GM19395 (cell line): ENCODE data around the gene NUDT8.
"Not testable (repeated sequence)": the region's sequence is repeated elsewhere in the genome, so short reads cannot be mapped to it uniquely, and the experiment has no call there.

ENCODE experiments used
- ATAC-seq: cut with Tn5 transposase; IDR thresholded peaks from one replicate; pipeline ENCODE4 v1.9.1; 2021; ENCODE audit warnings: mild to moderate bottlenecking, moderate library complexity; ENCODE audit not compliant: unreplicated experiment

NUDT8 gene

DNA sequence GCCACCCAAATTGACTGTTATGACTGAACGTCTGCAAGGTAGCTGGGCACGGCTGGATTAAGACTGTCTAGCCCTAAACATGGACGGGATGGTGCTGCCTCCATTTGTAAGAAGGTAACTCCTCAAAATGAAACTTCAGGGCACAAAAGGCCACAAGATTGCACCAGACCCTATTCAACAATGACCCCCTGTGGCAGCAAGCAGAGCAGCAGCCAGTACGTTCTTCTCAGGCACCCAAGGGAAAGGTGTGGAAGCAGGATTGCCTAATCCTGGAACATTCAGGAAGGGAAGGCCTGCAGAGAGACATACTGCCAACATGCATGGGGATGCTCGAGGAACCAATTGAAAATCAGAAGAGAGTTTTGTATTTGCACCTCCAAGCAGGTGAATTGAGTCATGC is 14.3 kb upstream of the NUDT8 start:
- no peak for ATAC-seq

DNA sequence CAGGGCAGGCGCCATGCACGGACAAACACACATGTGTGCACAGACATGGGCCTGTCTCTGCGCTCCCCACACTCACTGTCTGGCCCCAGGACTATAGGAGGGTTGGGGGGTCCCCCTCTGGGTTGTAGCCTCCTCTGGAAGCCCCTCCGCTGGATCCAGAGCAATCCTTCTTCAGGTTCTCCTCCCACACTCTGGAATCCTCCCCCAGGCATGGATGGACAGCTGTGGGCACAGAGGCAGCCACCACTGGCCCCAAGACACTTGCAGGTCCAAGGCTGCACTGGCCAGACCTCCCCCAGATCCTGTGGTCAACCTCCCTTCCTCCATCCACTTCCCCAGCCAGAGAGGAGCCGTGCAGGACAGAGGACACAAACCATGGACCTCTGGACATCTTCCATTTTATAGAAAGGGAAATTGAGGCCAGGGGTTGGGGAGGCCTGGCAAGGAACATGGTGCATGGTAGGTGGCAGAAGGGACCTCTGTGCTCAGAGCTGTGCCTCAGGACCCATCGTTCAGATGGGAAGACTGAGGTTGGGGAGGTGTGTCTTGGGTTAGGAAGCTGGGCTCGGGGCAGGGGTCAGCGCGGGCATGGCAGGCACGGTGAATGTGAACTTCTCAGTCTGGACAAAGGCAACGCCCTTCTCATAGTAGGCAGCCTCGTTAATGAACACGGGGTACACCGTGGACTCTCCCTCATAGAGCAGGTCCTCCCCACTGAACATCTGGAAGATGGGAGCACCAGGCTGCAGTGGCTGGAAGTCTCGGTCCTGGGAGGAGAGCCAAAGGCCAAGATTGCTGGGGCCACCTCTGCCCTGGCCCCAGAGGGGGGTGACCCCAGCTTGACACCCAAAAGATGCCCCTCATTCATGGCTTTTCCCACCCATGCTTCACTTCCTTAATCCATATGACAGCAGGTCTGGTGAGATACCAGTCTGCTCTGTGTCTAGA is 12.7 kb upstream of the NUDT8 start:
- ATAC-seq, result no peak

DNA sequence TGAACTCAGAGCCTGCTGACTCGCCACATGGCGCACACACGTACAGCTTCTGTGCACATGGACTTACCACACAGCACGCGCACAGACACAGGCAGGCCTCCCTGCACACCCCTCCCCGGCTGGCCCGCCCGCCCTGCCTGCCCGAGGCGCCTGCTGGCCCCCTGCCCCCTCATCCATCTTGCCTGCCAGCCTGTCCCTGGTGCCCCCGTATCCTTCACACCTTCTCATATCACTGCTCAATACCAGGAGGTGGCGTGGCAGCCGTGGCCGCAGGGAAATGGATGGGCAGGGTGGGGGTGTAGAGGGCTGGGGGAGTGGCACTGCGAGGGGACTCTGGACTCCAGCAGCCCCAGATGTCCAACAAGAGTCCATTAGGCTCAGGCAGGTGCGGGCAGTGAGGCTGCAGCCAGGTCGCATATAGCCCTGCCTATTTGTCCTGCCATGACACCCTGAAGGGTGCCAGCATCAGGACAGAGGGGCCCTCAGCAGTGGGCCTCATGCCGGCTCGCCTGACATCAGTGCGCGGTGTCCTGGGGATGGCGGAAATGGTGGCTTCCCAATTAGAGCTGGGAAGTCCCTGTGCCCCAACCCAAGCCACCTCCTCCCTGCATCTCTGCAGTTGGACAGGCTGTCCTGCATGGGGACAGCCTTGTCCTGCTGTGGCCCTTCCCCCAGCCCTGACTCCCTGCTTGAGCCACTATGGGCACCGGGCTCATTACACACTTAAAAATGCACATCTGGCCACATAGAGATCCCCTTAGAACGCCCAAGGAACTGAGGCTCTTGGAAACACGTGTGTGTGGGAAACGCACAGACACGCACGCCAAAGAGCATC is 11.8 kb upstream of the NUDT8 start:
- no peak for ATAC-seq

DNA sequence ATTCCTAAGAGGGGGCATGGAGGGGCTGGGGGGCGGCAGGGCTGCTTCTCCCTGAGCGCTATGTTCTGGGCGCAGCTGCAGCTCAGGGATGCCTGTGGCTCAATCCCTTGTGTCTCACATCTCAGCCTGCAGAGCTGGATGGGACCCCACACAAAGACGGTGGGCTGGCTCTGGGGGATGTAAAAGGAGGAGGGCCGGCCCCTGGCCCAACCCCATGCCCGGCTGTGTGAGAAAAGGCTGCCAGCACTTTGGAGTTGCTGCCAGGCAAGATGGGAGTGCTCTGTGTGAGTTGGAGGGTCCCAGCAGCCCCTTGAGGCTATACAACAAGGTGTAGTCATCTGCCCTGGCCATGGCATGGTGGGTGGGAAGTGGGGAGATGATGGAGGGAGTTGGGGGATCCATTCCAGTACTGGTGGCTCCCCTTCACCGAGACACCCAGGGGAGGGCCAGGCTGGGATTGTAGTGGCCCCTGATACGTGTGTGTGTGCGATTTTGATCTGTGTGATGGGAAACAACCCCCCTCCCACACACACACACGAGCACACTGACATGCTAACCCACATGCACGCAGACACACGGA is 11.1 kb upstream of the NUDT8 start:
- ATAC-seq, result no peak

DNA sequence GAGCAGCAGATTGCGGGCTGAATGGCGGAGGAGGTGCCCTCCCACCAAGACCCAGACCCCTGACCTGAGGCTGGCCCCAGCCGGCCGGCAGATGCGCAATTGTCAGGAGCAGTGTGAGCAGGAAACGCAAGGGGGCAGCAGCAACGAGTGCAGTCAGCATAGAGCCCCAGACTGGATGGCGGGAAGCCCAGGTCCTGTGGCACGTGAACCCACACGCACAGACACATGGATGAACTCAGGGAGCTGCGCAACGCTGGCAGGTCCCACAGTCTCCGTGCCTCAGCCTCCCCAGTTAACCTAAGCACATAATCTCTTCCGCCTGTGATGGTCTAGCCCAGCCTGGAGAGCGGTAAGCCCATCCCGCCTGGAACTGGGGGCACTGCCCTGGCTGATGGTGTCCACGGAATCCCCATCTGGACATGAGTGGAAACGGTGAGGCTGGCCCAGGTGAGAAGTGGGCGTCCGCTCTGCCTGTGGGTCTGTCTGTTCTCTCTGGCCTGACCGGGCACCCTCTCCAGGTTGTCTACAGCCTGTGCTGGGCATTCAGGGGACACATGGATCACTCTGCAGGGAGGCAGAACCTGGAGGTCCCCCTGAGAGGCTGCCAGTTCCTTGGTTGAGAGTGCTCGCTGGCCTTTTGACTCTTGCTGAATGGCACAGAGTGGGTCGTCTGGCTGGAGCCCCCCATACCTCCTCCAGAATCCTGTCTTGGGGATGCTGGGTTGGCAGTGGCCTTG is 10.5 kb upstream of the NUDT8 start:
- ATAC-seq, result no peak

DNA sequence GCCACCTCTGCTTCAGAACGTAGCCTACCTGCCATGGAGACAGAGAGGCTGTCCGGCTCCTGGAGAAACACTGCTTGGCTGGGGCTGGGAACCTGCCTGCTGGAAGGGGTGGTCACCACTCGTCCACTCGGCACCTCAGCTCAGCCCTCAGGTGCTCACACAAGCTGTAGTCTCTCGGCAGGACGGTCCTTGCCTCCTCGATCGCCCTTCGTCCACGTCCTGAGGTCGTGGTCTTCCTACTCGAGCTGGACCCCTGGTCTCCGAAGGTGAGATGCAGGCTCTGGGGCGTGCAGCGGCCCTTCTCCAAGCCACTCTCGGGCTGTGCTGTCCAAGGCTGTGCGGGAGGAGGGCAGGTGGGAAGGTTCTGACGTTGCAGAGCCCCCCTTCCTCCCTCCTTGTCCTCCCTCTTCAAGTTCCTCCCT is 9.7 kb upstream of the NUDT8 start, which contains the start of gene TBX10:
Gene TBX10, minus strand, starts transcription at position 326 of the 422 bp plus-strand sequence. Its CDS starts 291 bp downstream, at position 35.
- no peak for ATAC-seq

DNA sequence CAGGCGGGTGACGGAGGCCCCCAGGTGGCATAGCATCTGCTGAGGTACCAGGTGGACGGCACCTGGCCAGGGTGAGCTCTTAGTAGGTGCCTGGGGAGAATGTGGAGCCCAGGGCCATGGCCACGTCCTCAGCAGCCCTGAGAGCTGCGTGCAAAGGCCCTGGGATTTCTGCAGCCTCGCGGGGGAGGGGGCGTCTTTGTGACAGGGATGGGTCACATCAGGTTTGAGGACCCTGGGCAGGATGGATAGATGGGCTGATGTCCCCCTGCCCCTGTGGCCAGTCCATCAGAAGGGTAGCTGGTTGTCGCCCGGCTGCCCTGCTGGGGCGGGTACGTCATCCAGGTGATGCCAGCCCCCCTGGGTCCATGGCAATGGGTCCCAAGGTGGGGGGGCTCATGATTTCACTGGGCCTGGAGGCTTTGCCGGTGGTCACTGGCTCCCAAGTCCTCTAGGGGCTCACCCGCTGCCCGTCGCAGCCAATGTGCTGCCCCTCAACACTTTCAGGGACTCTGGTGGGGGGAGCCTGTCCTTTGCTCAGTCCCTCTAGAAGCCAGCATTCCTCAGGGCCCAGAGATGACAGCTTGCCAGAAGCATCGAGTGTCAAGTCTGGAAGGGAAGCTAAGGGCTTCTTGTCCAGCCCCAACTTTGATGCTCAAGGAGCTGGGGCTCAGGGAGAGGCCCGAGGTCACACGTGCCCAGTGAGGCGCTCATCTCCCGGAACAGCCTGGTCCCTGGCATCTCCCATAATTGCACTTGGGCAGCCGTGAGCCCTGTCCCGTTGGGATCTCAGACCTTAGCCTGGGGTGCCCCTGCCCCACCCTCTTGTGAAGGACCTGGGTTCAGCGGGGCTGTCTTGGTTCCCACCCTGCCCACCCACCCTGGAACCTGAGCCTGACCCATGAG is 9.0 kb upstream of the NUDT8 start:
- no peak for ATAC-seq

DNA sequence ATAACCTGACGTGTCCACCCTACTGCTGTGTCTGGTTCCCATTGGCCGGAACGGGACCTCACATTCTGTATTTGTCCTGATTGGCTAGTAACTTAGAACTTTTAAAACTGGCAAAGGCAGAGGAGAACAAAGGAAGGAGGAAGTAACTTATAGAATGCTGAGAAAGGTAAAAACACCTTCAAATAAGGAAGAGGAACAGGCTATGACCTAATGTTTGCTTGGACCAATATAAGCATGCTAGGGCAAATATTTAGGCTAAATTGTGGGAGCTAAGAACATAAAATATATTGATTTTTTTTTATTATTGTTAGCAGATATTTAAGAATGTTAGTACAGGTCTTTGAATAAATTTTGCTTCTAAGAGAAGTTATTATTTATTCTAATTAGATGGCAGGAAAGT is 7.7 kb upstream of the NUDT8 start:
- ATAC-seq, result not testable (repeated sequence)

DNA sequence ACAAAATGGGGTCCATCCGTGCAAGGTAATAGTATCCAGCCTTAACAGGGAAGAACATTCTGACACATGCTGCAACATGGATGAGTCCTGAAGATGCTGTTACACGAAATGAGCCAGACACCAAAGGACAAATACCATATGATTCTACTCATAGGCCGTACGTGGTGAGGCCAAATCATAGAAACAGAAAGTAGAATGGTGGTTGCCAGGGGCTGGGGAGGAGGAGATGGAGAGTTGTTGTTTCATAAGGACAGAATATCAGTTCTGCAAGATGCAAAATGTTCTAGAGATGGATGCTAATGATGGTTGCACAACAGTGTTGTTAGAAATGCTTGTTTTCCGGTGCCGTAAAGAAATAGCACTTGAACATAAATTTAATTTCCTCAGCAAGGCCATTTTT is 7.2 kb upstream of the NUDT8 start:
- no peak for ATAC-seq

DNA sequence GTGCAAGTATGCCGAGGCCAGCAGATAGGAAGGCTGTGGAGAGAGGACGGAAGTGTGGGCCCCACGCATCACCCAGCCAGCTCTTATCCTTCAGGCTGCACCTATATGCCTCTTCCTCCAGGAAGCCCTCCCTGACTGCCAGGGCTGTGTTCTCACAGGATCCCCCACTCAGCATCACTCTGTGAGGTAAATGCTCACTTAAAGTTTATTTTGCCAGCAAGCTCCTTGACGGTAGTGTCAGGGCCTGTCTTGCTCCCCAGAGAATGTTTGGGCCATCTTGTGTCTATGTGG is 5.4 kb upstream of the NUDT8 start:
- ATAC-seq, result no peak

DNA sequence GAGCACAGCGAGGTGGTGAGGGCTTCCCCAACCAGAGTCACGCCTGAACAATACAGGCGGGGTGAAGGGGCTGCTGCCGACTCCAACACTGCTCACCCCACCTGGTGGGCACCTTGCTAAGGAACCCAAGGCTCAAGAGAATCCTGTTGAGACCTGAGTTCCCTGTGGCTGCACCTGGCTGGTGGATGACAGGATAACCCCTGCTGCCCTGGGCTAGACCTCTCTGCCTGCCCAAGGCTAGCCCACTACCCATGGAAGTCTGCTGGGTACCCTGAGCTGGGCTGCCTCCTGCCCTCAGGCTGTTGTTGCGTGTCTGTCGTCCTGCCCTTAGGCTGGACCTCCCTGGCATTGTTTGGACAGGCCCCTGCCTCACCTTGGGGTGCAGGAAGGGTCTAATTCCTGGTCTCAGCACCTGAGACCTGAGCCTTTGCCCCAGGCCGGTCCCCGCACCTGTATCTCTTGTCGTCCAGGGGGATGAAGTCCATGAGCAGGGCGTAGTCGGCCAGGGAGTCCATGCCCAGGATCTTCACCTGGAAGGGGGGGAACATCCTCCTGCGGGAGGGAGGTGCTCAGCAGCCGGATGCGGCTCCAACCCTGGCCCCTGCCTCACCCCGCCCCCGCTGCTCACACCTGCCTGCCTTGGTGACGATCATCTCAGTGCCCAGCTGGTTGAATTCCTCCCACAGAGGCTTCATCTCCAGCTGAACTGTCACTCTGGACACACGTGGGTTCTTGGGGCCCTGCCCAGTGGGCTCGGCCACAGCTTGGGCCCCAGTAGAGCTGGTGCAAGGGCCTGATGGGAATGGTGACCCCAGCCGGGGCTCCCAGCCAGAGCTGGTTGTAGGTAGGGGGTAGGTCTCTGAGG is 4.9 kb upstream of the NUDT8 start:
- ATAC-seq, result no peak

DNA sequence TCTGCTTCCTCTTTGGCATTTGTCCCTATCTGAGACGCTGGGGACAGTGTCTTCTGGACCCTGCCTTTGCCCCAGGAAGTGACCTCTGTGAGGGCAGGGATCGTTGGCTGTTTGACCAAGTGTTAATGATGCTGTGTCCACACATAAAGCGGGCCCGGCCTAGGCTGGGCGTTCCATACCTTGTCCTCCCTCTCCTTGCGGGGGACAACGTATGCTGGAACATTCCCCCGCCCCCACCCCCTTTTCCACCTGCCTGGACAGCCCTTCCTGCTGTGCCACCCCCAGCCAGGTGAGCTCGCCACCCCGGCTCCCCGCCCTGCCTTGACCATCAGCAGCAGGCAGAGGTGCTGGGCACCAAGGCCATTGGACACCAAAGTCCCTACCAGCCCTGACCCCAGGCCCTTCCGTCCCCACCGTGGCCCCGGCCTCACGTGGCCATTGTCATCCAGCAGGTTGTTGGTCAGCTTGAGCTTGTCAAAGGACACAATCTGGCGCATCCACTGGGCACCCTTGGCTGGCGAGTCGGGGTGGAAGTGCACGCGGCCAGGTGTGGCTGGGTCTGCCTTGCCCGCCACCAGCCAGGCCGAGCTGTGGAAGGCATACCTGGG is 4.1 kb upstream of the NUDT8 start:
- ATAC-seq, result no peak

DNA sequence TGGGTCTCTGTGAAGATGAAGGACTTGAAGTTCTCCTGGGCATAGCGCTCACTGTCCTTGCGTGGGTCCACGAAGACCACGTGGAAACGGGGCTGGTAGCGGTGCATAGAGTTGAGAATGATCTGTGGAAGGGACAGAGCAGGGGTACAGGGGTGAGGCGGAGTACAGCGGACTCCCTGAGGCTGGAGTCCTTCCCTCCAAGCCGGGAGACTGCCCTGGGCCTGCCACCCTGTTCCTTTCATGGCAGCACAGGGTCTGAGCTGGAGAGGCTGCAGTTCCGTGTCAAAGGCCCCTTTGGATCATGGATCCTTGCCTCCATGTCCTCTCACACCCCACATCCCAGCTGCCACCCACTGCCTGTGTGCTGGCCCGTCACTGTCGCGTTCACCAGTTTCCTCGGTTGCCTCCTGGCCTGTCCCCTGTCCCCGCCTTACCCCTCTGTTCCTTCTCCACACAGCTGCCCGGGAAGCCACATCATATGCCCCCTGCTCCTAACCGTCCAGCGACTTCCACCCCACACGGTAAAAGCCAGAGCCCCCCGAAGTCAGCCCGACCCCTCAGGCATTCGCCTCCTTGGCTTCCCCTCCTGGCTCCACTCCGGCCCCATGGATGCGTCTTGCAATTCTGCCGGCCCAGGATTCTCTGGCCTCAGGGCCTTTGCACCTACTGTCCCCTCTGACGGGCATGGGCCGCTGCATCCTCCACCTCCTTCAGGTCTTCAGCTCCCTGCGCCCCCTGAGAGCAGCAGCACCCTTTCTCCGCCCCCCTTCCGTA is 3.4 kb upstream of the NUDT8 start:
- ATAC-seq, result no peak

DNA sequence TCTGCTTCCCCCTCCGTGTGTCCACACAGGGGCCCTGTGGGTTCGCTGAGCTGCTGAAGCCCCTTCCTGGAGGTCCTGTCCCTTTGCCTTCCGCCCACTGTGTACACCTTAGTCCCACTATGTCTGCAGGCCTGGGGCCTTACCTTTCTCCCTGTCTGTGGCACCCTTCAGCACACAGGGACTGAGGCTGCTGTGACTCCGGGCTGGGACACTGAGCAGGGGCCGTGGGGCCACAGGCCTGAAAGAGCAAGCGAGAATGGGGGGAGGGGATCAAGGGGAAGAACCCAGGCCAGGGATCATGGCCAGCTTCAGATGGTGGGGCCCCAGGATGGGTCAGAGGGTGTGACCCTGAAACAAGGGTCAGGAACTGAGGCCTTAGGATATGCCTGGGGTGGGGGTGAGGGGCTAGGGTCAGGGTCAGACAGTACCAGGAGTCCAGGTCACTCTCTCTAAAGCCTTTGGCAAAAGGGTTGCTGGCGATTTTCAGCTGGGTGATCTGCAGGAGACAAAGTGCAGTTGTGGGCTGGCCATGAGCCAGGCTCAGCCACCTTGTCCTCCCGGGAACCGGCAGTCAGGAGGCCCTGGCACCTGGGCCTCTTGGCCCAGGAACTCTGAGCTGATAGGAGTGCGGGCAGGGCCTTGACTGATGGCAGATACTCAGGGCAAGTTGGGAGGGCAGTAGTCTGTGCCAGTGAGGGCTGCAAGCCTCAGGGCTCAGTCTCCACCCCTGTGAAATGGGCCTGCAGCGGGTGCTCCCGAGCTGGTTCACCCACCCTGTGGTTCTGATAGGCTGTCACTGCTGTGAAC is 2.6 kb upstream of the NUDT8 start:
- ATAC-seq, result no peak

DNA sequence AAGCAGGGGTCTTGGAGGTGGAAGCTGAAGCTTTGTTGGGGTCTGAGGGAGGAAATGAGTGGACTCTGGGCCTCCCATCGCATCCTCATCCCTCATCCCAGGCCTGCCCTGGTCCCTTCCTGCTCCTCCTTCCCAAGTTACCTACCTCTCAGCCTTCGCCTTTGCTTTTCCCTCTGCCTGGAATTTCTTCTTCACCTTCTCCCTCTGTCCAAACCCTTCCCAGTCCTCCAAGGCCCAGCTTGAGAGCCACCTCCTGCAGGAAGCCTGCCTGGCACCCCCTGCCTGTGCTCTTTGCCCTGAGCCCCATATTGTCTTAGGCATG is 2.1 kb upstream of the NUDT8 start:
- ATAC-seq, result no peak

DNA sequence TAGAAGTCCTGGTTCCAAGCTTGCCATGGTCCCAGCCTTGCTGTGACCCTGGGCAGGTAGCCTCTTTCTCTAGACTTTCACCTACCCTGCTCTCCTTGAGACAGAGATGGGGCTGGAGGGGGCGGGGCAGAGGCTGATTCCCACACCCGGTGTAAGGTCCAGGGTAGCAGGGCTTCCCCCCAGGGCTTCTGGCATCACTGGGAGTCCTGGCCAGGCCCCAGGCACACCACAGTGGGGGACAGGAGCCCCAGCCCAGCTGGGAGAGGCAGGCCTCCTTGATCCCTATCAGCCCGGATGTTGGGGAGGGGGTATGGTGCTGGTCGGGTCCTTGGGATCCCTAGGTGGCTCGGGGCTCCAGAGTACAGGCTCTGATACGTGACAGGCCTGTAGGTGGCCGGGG is 1.7 kb upstream of the NUDT8 start:
- no peak for ATAC-seq

DNA sequence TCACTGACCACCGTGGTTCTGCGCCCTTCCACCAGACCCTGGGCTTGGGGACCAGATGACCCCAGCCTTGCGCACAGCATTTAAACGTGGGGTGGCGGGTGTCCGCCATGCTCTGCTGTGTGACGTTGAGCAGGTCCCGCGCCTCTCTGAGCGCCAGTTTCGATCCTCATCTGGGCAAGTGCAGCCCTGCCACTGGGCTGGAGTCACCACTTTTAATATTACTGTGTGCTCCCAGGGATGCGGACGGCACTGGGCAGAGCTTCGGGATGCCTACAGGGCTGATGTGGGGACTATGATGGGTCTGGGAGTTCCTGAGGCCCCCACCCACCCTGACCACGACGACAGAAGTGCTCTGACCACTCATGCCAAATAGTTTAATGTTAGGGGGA is 1.2 kb upstream of the NUDT8 start:
- no peak for ATAC-seq
